OCI-LY3 (cell line): ENCODE results near the gene SWAP70.

Experiments
- CTCF ChIP-seq: fragments of 200-600, 300-600 bp; sonication (generic); IDR thresholded peaks from 2 replicates; pipeline ENCODE4 v1.5.1; 2014; ENCODE audit warnings: antibody characterized with exemption, low read length, low read depth
- EZH2phosphoT487 ChIP-seq: fragments of 200-600 bp; shearing (Covaris generic); IDR thresholded peaks from 2 replicates; pipeline ENCODE4 v1.6.1; 2018; ENCODE audit warnings: antibody characterized with exemption, mixed run types, low read depth

GRCh38 chr11:9731256-9731655 lies 67.4 kb downstream of the SWAP70 start:
- TF ChIP-seq CTCF, result no peak
- TF ChIP-seq EZH2phosphoT487, result no peak
